ENCODE measurements around the gene KANSL1.

The KANSL1 gene

GRCh38 chr17:46120537-46120936, 72.7 kb downstream of the KANSL1 start:
- Histone ChIP-seq H3K4me2 (ENCODE audit: low read length) (no peak overlapping the region), H3K4me3 (ENCODE audit: low read length) (no peak overlapping the region)

GRCh38 chr17:46120078-46120477, 73.2 kb downstream of the KANSL1 start:
- peaks cover 3% of the 10 kb centered on the region; the same call in 1 of the 2 replicates for H3F3A ChIP-seq (ENCODE audit: control insufficient read depth, insufficient read depth)
- no peaks in the 10 kb centered on the region for H3K27me3 ChIP-seq (ENCODE audit: control insufficient read depth, low read length)
- no peaks in the 10 kb centered on the region for H3K9me3 ChIP-seq (ENCODE audit: control insufficient read depth, insufficient read depth, low read length)
- H3K79me2 ChIP-seq (ENCODE audit: control insufficient read depth, low read length) = peaks cover 99% of the 10 kb centered on the region
- H3K4me3 ChIP-seq (ENCODE audit: low read length) = no peak overlapping the region
- peaks cover 75% of the 10 kb centered on the region for H4K20me1 ChIP-seq (ENCODE audit: control insufficient read depth, insufficient read depth, low read depth, low read length)
- H3K36me3 ChIP-seq (ENCODE audit: control insufficient read depth, low read length) = peaks cover 18% of the 10 kb centered on the region
- no peaks in the 10 kb centered on the region for H3K9me2 ChIP-seq (replicated peaks; ENCODE audit: control insufficient read depth, low read length)
- H3K4me2 ChIP-seq (ENCODE audit: low read length) = no peak overlapping the region
- TF ChIP-seq EZH2phosphoT487 (IDR thresholded peaks at IDR 0.05; ENCODE audit: borderline replicate concordance, low read length) = no peak
- no peak for TF ChIP-seq CTCF (IDR thresholded peaks at IDR 0.05; ENCODE audit: low read depth, low read length, poor library complexity, severe bottlenecking)
- H3K27ac ChIP-seq (ENCODE audit: low read depth, low read length) = no peak overlapping the region
- H3K4me1 ChIP-seq (ENCODE audit: control insufficient read depth, low read length) = peaks cover 14% of the 10 kb centered on the region

More at GRCh38 chr17:46120537-46120936, 72.7 kb downstream of the KANSL1 start:
- Histone ChIP-seq H3K36me3 (ENCODE audit: control insufficient read depth, low read length) (peaks cover 21% of the 10 kb centered on the region), H3K9me2 (replicated peaks; ENCODE audit: control insufficient read depth, low read length) (no peaks in the 10 kb centered on the region), H3K4me1 (ENCODE audit: control insufficient read depth, low read length) (peaks cover 17% of the 10 kb centered on the region), H3K79me2 (ENCODE audit: control insufficient read depth, low read length) (peaks cover 99% of the 10 kb centered on the region), H3K27ac (ENCODE audit: low read depth, low read length) (no peak overlapping the region), H3K9me3 (ENCODE audit: control insufficient read depth, insufficient read depth, low read length) (no peaks in the 10 kb centered on the region), H3F3A (ENCODE audit: control insufficient read depth, insufficient read depth) (peaks cover 3% of the 10 kb centered on the region; the same call in 1 of the 2 replicates), H4K20me1 (ENCODE audit: control insufficient read depth, insufficient read depth, low read depth, low read length) (peaks cover 75% of the 10 kb centered on the region), H3K27me3 (ENCODE audit: control insufficient read depth, low read length) (no peaks in the 10 kb centered on the region)
- TF ChIP-seq CTCF (IDR thresholded peaks at IDR 0.05; ENCODE audit: low read depth, low read length, poor library complexity, severe bottlenecking) (no peak), EZH2phosphoT487 (IDR thresholded peaks at IDR 0.05; ENCODE audit: borderline replicate concordance, low read length) (no peak)

DNA sequence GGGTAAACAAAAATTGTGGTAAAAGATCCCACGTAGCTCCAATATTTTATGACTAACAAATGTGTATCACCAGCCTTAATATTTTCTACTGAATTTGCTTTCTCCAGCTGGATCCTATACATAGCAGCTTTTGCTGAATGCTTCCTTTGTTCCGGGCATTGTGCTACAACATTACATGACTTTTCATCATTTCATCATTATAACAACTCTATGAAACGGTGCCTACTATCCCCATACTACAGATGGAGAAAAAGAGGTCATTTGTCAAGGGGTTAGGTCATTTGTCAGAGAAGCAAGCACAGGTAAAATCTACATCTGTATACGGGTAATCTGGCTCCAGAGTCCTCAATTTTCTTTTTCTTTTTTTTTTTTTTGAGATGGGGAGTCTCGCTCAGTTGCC, 74.3 kb downstream of the KANSL1 start:
- no peak overlapping the region for H3K27ac ChIP-seq (ENCODE audit: low read depth, low read length)
- TF ChIP-seq EZH2phosphoT487 (IDR thresholded peaks at IDR 0.05; ENCODE audit: borderline replicate concordance, low read length) (no peak), CTCF (IDR thresholded peaks at IDR 0.05; ENCODE audit: low read depth, low read length, poor library complexity, severe bottlenecking) (no peak)
- peaks cover 69% of the 10 kb centered on the region for H4K20me1 ChIP-seq (ENCODE audit: control insufficient read depth, insufficient read depth, low read depth, low read length)
- H3K9me2 ChIP-seq (replicated peaks; ENCODE audit: control insufficient read depth, low read length) = no peaks in the 10 kb centered on the region
- H3K4me2 ChIP-seq (ENCODE audit: low read length) = no peak overlapping the region
- H3K4me1 ChIP-seq (ENCODE audit: control insufficient read depth, low read length) = peaks cover 14% of the 10 kb centered on the region
- peaks cover 100% of the 10 kb centered on the region for H3K79me2 ChIP-seq (ENCODE audit: control insufficient read depth, low read length)
- H3F3A ChIP-seq (ENCODE audit: control insufficient read depth, insufficient read depth) = peaks cover 8% of the 10 kb centered on the region
- peaks cover 11% of the 10 kb centered on the region for H3K36me3 ChIP-seq (ENCODE audit: control insufficient read depth, low read length)
- H3K9me3 ChIP-seq (ENCODE audit: control insufficient read depth, insufficient read depth, low read length) = no peaks in the 10 kb centered on the region
- no peak overlapping the region for H3K4me3 ChIP-seq (ENCODE audit: low read length)
- no peaks in the 10 kb centered on the region for H3K27me3 ChIP-seq (ENCODE audit: control insufficient read depth, low read length)

All from DOHH2 (cell line).